Peyer's patch (tissue), 4 donors: ENCODE results near the gene PARG.

ENCODE experiments used
- CTCF ChIP-seq, 6 experiments: fragments of 450-650 bp in 4 of 6; fragments of 200-600 bp in 2 of 6; sonication (generic) in 1 of 6; IDR thresholded peaks; one replicate each; pipeline ENCODE4 v1.5.1; 2017 to 2019; ENCODE audit warnings: antibody characterized with exemption in 6 of 6, mild to moderate bottlenecking in 3 of 6, moderate library complexity in 1 of 6
- POLR2A ChIP-seq, 2 donors: fragments of 450-650 bp; IDR thresholded peaks; one replicate each; pipeline ENCODE4 v1.5.1; 2017; ENCODE audit warnings: antibody characterized with exemption in 2 of 2, mild to moderate bottlenecking in 2 of 2, moderate library complexity in 2 of 2

- TF ChIP-seq POLR2A (IDR thresholded peaks at IDR 0.05) (no peak), CTCF (IDR thresholded peaks at IDR 0.05) (no peak)
These were observed 158.2 kb downstream of the PARG start for GRCh38 chr10:49783645-49784044.
